Epithelial cell of alveolus of lung (primary cell): Measurements from ENCODE around the gene PTPN9. TPM values are rescaled to one million over a fixed set of nuclear protein-coding genes. Genes with fewer than 3 reads are reported as not detected.

Source experiments
- total RNA-seq: library from RNA; depleted of rRNA; stranded (reverse); fragments of >200 nt; gene quantifications from 2 replicates; pipeline ENCODE4 v1.2.1, GENCODE V29; 2015

Gene PTPN9
- 21.2 and 22.9 TPM in 2 replicates for total RNA-seq

GRCh38 chr15:75578948-75579920 lies at the start of gene PTPN9:
TSS of gene PTPN9 (minus strand) at chr15:75579315. CDS start at chr15:75578776, 539 bp downstream.

GRCh38 chr15:75625542-75626347 lies 46.6 kb upstream of the PTPN9 start, which contains the start of gene SNUPN:
TSS of gene SNUPN (minus strand) at chr15:75625725. CDS start at chr15:75621051, 4,674 bp downstream.

GRCh38 chr15:75451674-75452363 lies 127.3 kb downstream of the PTPN9 start, which contains the start of gene SIN3A:
TSS of gene SIN3A (minus strand) at chr15:75451690. CDS start at chr15:75430375, 21,315 bp downstream.

Other genes with a start within 250 kb of the PTPN9 start
- gene COMMD4, start 243.3 kb downstream of the PTPN9 start, total RNA-seq: 82.4 and 108 TPM in 2 replicates
- gene NEIL1, start 232.3 kb downstream of the PTPN9 start, total RNA-seq: 1.6 and 19.8 TPM in 2 replicates
- gene MAN2C1, start 210.7 kb downstream of the PTPN9 start, total RNA-seq: 56.0 and 82.2 TPM in 2 replicates
- gene SIN3A, start 127.6 kb downstream of the PTPN9 start, total RNA-seq: 30.4 and 30.5 TPM in 2 replicates
- 27.4 and 28.6 TPM in 2 replicates for gene SNUPN, start 46.4 kb upstream of the PTPN9 start, total RNA-seq
- gene IMP3, start 60.9 kb upstream of the PTPN9 start, total RNA-seq: 95.4 and 97.6 TPM in 2 replicates
- 21.2 and 24.2 TPM in 2 replicates for gene SNX33, start 68.6 kb upstream of the PTPN9 start, total RNA-seq
- 17.1 and 33.9 TPM in 2 replicates for gene CSPG4, start 133.5 kb upstream of the PTPN9 start, total RNA-seq